IPS DF 6.9 (cell line): Measurements from ENCODE around the gene RENBP.

Experiments
- DNase-seq: peaks from one replicate; pipeline ENCODE4 v3.0.0-alpha.2; 2013; ENCODE audit warnings: low read depth, low spot score
- H3K27ac ChIP-seq: one replicate; pipeline ENCODE4 v1.5.1; 2013; ENCODE audit warnings: low read length, control low read depth
- H3K27me3 ChIP-seq: 2 replicates; pipeline ENCODE4 v1.6.1; 2013; ENCODE audit warnings: mild to moderate bottlenecking, low read length; ENCODE audit not compliant: control insufficient read depth, insufficient read depth
- H3K36me3 ChIP-seq: 2 replicates; pipeline ENCODE4 v1.6.1; 2013; ENCODE audit warnings: low read length; ENCODE audit not compliant: control insufficient read depth, insufficient read depth
- H3K4me1 ChIP-seq: 2 replicates; pipeline ENCODE4 v1.6.1; 2013; ENCODE audit warnings: low read length; ENCODE audit not compliant: control insufficient read depth, insufficient read depth
- H3K4me3 ChIP-seq: 2 replicates; pipeline ENCODE4 v1.5.1; 2013; ENCODE audit warnings: mild to moderate bottlenecking, low read length
- H3K9me3 ChIP-seq: 2 replicates; pipeline ENCODE4 v1.6.1; 2013; ENCODE audit warnings: low read length, inconsistent platforms; ENCODE audit not compliant: control insufficient read depth, insufficient read depth
- WGBS: extraction: QIAGEN DNeasy Blood & Tissue Kit; methylation state at CpG from one replicate; pipeline ENCODE4 v1.1.7; 2013; ENCODE audit warnings: mixed read lengths, missing lambda C conversion rate; ENCODE audit not compliant: insufficient read length, insufficient coverage; 5-methylcytosine and 5-hydroxymethylcytosine counted together

The RENBP gene

DNA sequence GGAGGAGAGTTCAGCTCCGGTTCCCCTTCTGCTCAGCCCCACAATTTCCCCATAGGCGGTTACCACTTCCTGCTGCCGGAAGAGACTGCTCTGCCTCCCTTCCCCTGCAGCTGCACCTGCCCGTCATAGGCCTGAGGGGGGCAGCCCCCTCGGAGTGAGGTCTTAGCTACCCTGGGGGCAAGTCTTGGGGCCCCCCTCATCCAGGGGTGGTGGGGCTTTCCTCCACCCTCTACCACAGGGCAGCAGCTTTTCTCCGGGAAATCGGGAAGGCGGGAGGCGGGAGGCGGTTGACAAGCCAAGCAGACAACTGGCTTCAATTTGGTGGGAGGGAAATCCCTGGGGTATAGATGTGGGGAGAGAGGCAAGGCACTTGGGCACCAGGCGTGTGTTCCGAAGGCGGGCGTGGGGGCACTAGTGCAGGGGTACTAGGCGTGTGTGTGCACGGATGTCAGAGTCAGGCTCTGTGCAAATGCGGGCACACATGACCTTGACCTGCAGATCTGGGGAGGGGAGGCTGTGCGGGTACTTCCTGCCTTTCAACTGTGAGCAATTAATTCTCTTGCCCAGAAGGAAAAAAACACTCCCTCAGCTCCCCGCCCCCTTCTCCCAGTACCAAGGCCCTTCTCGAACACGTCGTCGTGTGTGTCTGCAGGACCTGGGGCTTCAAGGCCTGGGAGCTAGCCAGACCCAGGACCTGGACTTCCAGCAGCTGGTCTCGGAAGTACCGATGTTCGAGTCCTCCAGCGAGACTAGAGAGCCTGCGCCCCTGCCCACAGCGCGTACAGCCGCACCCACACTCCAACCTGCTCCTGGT lies 17.4 kb downstream of the RENBP start:
- 0 out of 2 replicates have a peak, but pooled peaks cover 1% of the 10 kb centered on the region for H3K4me1 ChIP-seq

DNA sequence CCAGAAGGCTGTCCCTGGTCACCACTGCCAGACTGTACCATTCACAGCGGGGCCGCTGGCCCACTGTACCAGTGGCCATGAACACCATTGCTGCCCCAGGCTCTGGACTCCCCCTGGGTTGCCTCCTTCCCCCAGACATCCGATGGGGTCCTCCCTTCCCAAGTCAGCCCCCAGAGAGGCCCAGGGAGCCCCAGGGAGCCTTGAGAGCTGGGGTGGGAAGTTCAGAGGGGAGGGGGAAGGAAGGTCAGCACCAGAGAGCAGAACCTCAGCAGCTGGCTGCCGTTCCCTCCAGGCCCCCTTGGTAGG lies 17.9 kb downstream of the RENBP start:
- Histone ChIP-seq H3K4me3 (peak overlapping the region; percentile 48; the same call in 1 of the 2 replicates), H3K9me3 (no peaks in the 10 kb centered on the region), H3K36me3 (peaks cover 12% of the 10 kb centered on the region), H3K4me1 (0 out of 2 replicates have a peak, but pooled peaks cover 1% of the 10 kb centered on the region), H3K27me3 (no peaks in the 10 kb centered on the region), H3K27ac (no peak overlapping the region)
- WGBS: no CpG with 5 or more reads among the region's 4 CpGs
- DNase-seq: no peak

More for the DNA sequence above, 17.4 kb downstream of the RENBP start:
- Histone ChIP-seq H3K4me3 (peak overlapping the region; percentile 68; the same call in 1 of the 2 replicates), H3K9me3 (no peaks in the 10 kb centered on the region), H3K27ac (no peak overlapping the region), H3K36me3 (peaks cover 14% of the 10 kb centered on the region), H3K27me3 (no peaks in the 10 kb centered on the region)
- no peak for DNase-seq
- no CpG with 5 or more reads among the region's 31 CpGs for WGBS

DNA sequence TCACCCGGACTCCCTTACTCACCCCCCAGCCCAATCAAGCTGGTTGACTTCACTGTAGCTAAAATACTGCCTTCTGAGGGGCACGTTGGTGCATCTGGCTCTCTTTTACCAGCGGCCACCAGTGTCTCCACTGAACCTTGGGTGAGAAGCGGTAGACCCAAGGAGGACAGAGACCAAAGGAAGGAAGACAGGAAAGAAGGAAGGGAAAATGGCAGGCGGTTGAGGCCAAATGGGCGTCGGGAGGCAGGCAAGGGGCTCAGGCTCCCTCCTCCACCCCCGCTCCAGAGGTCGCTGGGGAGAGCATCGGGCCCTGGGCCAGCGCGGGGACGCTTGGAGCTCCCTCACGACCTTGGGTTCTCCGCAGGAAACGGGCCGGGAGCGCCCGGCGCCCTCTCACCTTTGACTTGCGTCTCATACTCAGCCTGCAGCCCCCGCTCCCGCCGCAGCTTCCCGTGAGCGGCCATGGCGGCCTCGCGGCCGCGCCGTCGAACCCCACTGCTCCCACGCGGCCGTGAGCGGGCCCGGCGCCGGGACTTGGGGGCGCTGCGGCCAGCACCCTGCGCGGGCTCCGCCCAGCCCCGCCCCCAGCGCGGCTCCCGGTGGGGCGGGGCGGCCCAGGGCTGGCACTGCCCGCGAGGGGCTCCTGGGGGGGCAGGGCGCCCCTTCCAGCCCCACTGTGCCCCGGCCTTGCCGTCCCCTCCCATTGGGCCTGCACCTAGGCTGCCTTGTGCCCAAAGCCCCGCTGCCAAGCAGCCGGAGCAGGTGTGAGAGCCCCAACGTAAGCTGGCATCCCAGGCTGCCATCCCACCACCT lies 18.5 kb downstream of the RENBP start, which contains the start of gene ARHGAP4:
ARHGAP4 (minus strand) TSS at position 526 of the 813 bp plus-strand sequence; CDS start at position 464, 62 bp downstream.
- Histone ChIP-seq H3K9me3 (no peaks in the 10 kb centered on the region), H3K27me3 (no peaks in the 10 kb centered on the region), H3K27ac (no peak within 1 kb of the TSS), H3K4me3 (peak within 1 kb of the TSS; percentile 48; the same call in 1 of the 2 replicates), H3K4me1 (0 out of 2 replicates have a peak, but pooled peaks cover 1% of the 10 kb centered on the region), H3K36me3 (peaks cover 6% of the 10 kb centered on the region)
- DNase-seq: no peak
- no CpG with 5 or more reads among the region's 59 CpGs for WGBS

DNA sequence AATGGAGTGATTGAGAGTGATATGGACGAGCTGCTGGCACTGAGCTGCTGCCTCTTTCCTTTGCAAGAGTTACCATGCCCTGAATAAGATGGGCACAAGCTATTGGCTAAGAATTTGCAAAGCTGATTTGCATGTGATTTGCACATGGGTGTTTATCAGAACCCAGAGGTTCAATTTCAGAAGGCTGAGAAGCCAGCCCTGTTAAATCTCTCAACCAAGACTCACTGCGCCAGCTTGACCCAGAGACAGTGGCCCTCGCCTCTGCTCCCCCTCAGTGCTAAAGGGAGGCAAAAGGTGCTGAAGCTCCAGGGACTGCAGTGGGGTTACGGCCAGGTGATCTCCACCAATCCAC lies 19.1 kb downstream of the RENBP start:
- H3K4me3 ChIP-seq: peak overlapping the region; percentile 48; the same call in 1 of the 2 replicates

DNA sequence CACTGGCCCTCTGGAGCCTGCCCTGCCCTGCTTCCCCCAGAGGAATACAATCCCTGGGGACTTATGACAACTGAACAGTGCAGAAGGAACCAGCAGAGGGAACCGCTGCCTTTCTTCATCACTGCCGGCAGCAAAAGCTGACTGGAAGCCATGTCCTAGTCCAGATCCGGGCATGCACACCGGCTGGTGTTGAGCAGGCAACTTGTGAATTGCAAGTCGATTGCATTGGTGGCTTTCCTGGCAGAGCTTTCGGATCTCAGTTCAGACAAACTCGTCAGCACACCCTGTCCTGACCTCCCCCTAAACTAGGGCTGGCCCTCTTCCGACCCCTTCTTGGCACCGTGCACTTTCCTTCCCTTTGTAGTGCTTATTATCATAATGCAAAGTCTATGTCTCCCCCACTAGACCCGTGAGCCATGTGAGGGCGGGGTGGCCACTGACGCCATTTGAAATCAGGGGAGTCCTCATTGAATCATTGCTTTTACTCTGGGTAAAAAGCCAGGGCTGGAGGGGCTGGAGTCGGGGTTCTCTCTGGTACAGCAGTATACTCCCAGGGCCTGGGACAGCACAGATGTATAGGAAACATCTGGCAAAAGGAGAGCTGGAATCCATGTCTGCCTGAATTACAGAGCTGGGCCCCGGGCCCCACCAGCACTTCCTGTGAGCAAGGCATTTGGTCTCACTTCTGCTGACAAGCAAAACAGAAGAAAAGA lies 20.1 kb downstream of the RENBP start:
- no peak overlapping the region for H3K4me3 ChIP-seq
- no peaks in the 10 kb centered on the region for H3K9me3 ChIP-seq
- 0 out of 2 replicates have a peak, but pooled peaks cover 1% of the 10 kb centered on the region for H3K4me1 ChIP-seq
- peaks cover 2% of the 10 kb centered on the region; the same call in 1 of the 2 replicates for H3K36me3 ChIP-seq
- no peak overlapping the region for H3K27ac ChIP-seq
- no CpG with 5 or more reads among the region's 14 CpGs for WGBS
- H3K27me3 ChIP-seq: no peaks in the 10 kb centered on the region
- no peak for DNase-seq

More for the DNA sequence above, 19.1 kb downstream of the RENBP start:
- no peaks in the 10 kb centered on the region for H3K9me3 ChIP-seq
- DNase-seq: no peak
- H3K27me3 ChIP-seq: no peaks in the 10 kb centered on the region
- no peak overlapping the region for H3K27ac ChIP-seq
- 0 out of 2 replicates have a peak, but pooled peaks cover 1% of the 10 kb centered on the region for H3K4me1 ChIP-seq
- WGBS: no CpG with 5 or more reads among the region's 4 CpGs
- peaks cover 6% of the 10 kb centered on the region for H3K36me3 ChIP-seq

DNA sequence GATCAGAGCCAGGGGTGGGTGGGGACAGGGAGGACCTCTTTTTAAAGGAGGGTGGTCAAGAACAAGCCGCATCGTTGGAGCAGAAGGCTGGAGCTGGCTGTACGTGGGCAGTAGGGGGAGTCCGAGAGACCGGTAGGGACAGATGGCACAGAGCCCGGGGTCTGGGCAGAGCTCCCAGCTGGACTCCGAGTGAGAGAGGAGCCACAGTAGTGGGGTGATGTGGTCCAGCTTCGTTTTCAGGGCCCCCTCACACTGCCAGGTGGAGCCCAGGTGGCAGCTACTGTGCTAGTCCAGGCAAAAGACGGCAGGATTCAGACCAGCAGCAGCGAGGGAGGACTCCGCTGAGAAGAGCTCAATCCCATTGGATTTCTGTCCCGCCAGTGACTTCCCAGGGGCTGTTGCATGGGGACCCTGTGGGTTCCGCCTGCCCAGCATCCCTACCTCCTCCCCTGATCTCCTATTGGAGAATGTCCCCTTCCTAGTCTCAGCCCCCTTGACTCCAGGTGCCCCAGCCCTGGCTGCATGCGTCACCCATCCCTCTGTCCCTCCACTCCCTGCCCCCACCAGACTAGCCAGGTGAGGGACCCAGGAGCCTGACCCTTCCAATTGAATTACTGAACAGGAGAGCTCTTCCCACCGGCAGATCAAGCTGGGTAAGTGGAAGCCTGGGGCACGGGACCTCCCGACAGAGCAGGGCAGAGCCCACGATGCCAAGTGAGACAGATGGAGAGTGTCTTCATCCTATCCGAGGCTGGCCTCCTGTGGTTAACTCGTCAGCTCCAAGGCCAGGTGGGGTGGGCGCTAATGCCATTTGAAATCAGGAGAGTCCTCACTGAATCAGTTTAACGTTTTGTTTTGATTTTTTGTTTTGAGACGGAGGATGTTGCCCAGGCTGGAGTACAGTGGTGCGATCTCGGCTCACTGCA lies 21.2 kb downstream of the RENBP start:
- no CpG with 5 or more reads among the region's 25 CpGs for WGBS
- no peak for DNase-seq
- no peak overlapping the region for H3K4me3 ChIP-seq

DNA sequence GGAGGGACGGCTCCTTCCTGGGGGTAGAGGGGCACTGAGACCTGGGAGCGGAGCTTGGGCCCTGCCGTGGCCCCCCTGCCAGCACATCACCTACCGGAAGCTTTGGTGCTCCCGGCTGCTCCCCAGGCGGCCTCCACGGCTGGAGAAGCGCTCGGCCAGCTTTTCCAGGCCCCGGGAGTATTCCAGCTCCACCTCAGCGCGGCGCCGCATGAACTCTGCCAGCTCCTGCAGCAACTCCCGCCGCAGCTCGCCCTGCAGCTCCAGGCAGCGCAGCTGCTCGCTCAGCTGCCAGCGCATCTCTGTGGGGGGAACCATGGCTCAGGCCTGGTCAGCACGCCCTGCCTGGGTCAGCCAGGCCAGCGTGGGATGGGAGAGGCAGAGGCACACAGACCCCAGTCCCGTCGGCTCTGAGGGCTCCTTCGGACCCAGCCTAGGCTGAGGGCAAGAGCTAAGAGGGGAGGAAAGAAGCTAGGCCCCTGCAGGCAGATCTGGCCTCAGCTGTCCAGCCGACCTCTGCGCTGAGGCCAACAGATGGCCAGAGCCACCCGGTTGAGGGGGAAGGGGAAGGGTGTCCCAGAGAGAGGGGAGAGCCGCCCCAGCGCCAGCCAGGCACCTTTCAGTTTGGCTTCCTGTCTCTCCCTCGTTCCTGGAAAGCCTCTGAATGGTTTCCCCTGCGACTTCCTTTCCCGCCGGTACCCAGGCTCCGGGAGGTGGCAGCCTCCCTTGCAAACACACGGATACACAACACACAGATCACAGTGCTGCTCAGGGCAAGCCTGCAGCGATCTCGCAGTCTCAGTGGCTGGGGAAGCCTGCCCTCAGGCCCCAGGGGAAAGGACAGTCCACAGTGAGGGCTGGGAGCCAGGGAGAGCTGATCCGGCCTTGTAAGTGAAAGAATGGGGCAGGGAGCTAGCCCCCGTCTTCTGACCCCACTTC lies 22.7 kb downstream of the RENBP start:
- Histone ChIP-seq H3K27me3 (no peaks in the 10 kb centered on the region), H3K36me3 (peaks cover 2% of the 10 kb centered on the region; the same call in 1 of the 2 replicates), H3K4me1 (peaks cover 1% of the 10 kb centered on the region; the same call in 1 of the 2 replicates), H3K9me3 (no peaks in the 10 kb centered on the region), H3K27ac (no peak overlapping the region), H3K4me3 (no peak overlapping the region)
- no CpG with 5 or more reads among the region's 40 CpGs for WGBS
- DNase-seq: no peak

More for the DNA sequence above, 21.2 kb downstream of the RENBP start:
- Histone ChIP-seq H3K36me3 (peaks cover 2% of the 10 kb centered on the region; the same call in 1 of the 2 replicates), H3K9me3 (no peaks in the 10 kb centered on the region), H3K27me3 (no peaks in the 10 kb centered on the region), H3K27ac (no peak overlapping the region), H3K4me1 (0 out of 2 replicates have a peak, but pooled peaks cover 1% of the 10 kb centered on the region)

DNA sequence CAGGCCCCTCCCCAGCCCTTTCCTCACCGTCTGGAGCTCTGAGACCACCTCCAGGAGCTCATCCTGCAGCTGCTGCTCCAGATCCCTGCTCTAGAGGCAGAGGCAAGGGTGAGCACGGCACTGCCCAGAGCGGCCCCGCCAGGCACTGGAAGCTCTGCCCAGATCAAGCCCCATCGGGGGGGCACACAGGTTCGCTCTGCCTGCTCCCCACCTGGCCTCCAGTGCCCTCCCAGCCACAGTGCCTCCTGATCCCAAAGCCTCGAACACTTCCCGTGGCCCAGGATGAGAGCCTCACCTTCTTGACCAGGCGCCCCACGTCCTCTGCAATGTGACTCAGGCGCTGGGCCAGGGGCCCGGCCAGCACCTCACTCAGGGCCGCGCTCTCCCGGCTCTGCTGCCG lies 23.4 kb downstream of the RENBP start:
- no peaks in the 10 kb centered on the region; the same call in 1 of the 2 replicates for H3K4me1 ChIP-seq
- H3K27me3 ChIP-seq: no peaks in the 10 kb centered on the region
- WGBS: no CpG with 5 or more reads among the region's 16 CpGs
- no peak overlapping the region for H3K27ac ChIP-seq
- no peak overlapping the region for H3K4me3 ChIP-seq
- no peaks in the 10 kb centered on the region for H3K9me3 ChIP-seq
- peaks cover 2% of the 10 kb centered on the region; the same call in 1 of the 2 replicates for H3K36me3 ChIP-seq
- no peak for DNase-seq
